HG03175 (cell line): Measurements from ENCODE around the gene NARS2.
"Not testable (repeated sequence)": the region's sequence is repeated elsewhere in the genome, so short reads cannot be mapped to it uniquely, and the experiment has no call there.

ENCODE experiments used
- ATAC-seq: cut with Tn5 transposase; IDR thresholded peaks from one replicate; pipeline ENCODE4 v1.9.1; 2021; ENCODE audit warnings: mild to moderate bottlenecking, moderate library complexity; ENCODE audit not compliant: unreplicated experiment

The NARS2 gene

GRCh38 chr11:78574386-78575381, at the start of gene NARS2:
TSS of gene NARS2 (minus strand) at chr11:78574864. CDS start at chr11:78574488, 376 bp downstream.
- peak; percentile 98 for ATAC-seq

- ATAC-seq, result no peak
Observed at GRCh38 chr11:78622666-78623065, 48.0 kb upstream of the NARS2 start.

- ATAC-seq, result no peak
Observed at GRCh38 chr11:78620159-78620558, 45.5 kb upstream of the NARS2 start.

- no peak for ATAC-seq
Observed at GRCh38 chr11:78615724-78616123, 41.1 kb upstream of the NARS2 start.

- no peak for ATAC-seq
Observed at GRCh38 chr11:78613378-78613813, 38.7 kb upstream of the NARS2 start.

- ATAC-seq, result no peak
Observed at GRCh38 chr11:78612721-78613377, 38.2 kb upstream of the NARS2 start.

GRCh38 chr11:78609321-78609720, 34.7 kb upstream of the NARS2 start:
- not testable (repeated sequence) for ATAC-seq

- no peak for ATAC-seq
Observed at GRCh38 chr11:78607696-78608095, 33.0 kb upstream of the NARS2 start.

- no peak for ATAC-seq
Observed at GRCh38 chr11:78606667-78607066, 32.0 kb upstream of the NARS2 start.

GRCh38 chr11:78605296-78605695, 30.6 kb upstream of the NARS2 start:
- ATAC-seq, result no peak

GRCh38 chr11:78603792-78604191, 29.1 kb upstream of the NARS2 start:
- ATAC-seq, result no peak

- not testable (repeated sequence) for ATAC-seq
Observed at GRCh38 chr11:78602771-78603170, 28.1 kb upstream of the NARS2 start.

- not testable (repeated sequence) for ATAC-seq
Observed at GRCh38 chr11:78601066-78601465, 26.4 kb upstream of the NARS2 start.

GRCh38 chr11:78597579-78597978, 22.9 kb upstream of the NARS2 start:
- ATAC-seq, result not testable (repeated sequence)

- no peak for ATAC-seq
Observed at GRCh38 chr11:78595436-78596130, 20.9 kb upstream of the NARS2 start.

- no peak for ATAC-seq
Observed at GRCh38 chr11:78594814-78595213, 20.1 kb upstream of the NARS2 start.

- ATAC-seq, result no peak
Observed at GRCh38 chr11:78588517-78588916, 13.9 kb upstream of the NARS2 start.

GRCh38 chr11:78587446-78587845, 12.8 kb upstream of the NARS2 start:
- ATAC-seq, result no peak

GRCh38 chr11:78586452-78587046, 11.9 kb upstream of the NARS2 start:
- no peak for ATAC-seq

- ATAC-seq, result no peak
Observed at GRCh38 chr11:78583889-78584288, 9.2 kb upstream of the NARS2 start.

- ATAC-seq, result no peak
Observed at GRCh38 chr11:78577495-78577894, 2.8 kb upstream of the NARS2 start.
